ENCODE data around the gene SNRPF.
A peak's percentile ranks its signal among the peaks of the same experiment; 100 is the strongest.

Gene SNRPF

DNA sequence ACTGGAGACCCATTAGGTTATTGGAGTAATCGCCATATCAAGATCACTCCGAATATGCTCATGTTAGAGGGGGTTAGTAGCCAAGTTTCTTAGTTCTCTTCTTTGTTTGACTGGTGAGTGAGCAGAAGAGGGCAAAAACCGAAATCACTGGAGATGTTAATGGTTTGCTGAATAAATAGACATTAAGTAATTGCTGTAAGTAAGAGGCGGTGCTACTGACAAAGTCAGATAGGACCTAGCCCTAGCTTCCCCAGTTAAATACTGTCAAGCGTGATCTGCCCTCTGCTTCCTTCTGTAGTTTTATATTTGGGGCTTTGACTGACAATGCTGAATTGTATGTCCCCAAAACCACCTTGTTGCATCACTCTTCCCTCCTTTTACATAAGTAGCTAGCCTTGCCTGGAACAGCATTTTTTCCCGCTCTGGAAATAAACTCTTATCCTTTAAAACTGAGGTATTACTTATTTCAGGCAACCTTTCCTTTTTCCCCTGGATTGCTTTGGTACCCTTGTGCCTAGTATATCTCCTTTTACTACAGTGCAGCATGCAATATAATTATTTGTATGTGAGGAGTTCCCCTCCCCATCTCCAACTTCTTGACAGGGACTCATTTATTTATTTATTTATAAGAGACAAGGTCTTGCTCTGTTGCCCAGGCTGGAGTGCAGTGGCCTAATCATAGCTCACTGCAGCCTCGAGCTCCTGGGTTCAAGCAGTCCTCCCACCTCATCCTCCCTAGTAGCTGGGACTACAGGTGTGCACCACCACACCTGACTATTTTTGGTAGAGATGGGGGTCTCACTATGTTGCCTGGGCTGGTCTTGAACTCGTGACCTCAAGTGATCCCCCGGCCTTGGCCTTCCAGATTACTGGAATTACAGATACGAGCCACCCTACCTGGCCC lies 1.4 kb downstream of the SNRPF start:
- Histone ChIP-seq H3K9ac (ENCODE audit: low read length) (peak overlapping the region; percentile 98), H3K27ac (ENCODE audit: low read length) (no peak overlapping the region), H3K4me1 (ENCODE audit: control insufficient read depth, low read depth, low read length) (no peaks in the 10 kb centered on the region), H3K36me3 (ENCODE audit: control insufficient read depth, low read depth, low read length) (peaks cover 44% of the 10 kb centered on the region), H3K4me3 (ENCODE audit: low read length) (peak overlapping the region; percentile 75), H3K9me3 (ENCODE audit: control insufficient read depth, low read depth, low read length) (no peaks in the 10 kb centered on the region), H3K27me3 (ENCODE audit: control insufficient read depth, insufficient read depth, low read length) (no peaks in the 10 kb centered on the region)

DNA sequence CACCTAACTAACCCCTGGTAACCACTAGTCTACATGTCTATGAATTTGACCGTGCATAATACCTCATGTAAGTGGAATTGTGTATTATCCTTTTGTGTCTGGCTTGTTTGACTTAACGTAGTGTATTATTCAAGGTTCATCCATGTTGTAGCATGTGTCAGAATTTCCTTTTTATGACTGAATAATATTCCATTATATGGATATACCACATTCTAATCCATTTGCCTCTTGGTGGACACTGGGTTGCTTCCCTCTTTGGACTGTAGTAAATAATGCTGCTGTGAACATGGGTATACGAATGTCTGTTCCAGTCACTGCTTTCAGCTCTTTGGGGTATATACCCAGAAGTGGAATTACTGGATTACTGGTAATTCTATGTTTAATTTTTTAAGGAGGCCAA lies 3.3 kb downstream of the SNRPF start:
- Histone ChIP-seq H3K36me3 (ENCODE audit: control insufficient read depth, low read depth, low read length) (peaks cover 59% of the 10 kb centered on the region), H3K9me3 (ENCODE audit: control insufficient read depth, low read depth, low read length) (no peaks in the 10 kb centered on the region), H3K9ac (ENCODE audit: low read length) (no peak overlapping the region), H3K4me3 (ENCODE audit: low read length) (no peak overlapping the region), H3K4me1 (ENCODE audit: control insufficient read depth, low read depth, low read length) (no peaks in the 10 kb centered on the region), H3K27me3 (ENCODE audit: control insufficient read depth, insufficient read depth, low read length) (no peaks in the 10 kb centered on the region), H3K27ac (ENCODE audit: low read length) (no peak overlapping the region)

DNA sequence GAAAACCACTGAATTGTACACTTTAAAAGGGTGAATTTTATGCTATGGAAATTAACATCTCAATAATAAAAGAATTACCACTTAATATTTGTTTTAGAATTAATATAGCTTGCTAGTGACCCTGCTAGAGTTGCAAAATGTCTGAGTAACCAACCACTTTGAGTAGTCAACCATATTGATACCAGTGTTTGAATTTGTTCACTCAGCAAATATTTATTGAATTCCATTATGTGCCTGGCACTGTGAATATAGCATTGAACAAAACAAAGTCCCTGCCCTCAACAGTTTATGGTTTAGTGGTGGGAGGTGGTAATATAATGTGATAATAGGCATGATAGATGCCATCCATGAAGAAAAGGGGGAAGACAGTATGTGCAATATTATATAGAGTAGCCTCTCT lies 4.6 kb downstream of the SNRPF start:
- Histone ChIP-seq H3K36me3 (ENCODE audit: control insufficient read depth, low read depth, low read length) (peaks cover 67% of the 10 kb centered on the region), H3K27me3 (ENCODE audit: control insufficient read depth, insufficient read depth, low read length) (no peaks in the 10 kb centered on the region), H3K4me1 (ENCODE audit: control insufficient read depth, low read depth, low read length) (no peaks in the 10 kb centered on the region), H3K9me3 (ENCODE audit: control insufficient read depth, low read depth, low read length) (no peaks in the 10 kb centered on the region), H3K27ac (ENCODE audit: low read length) (no peak overlapping the region), H3K9ac (ENCODE audit: low read length) (no peak overlapping the region), H3K4me3 (ENCODE audit: low read length) (no peak overlapping the region)

DNA sequence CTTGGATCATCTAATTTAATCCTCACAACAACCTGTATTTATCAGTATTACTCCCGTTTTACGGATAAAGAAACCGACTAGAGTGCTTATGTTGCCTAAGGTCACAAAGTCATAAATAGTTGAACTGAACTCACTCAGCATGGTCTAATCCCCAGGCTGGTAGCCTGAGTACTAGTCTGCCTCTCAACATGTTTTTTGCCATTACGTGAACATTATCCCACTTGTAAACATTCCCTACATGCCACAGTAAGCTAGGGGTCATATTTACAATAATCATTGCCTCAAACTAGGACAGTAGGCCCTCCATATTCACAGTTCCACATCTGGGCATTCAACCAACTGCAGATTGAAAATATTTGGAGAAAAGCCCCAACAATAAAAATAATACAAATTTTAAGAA lies 12.1 kb downstream of the SNRPF start:
- Histone ChIP-seq H3K4me3 (ENCODE audit: low read length) (no peak overlapping the region), H3K27ac (ENCODE audit: low read length) (no peak overlapping the region), H3K9me3 (ENCODE audit: control insufficient read depth, low read depth, low read length) (no peaks in the 10 kb centered on the region), H3K9ac (ENCODE audit: low read length) (no peak overlapping the region), H3K4me1 (ENCODE audit: control insufficient read depth, low read depth, low read length) (peaks cover 4% of the 10 kb centered on the region), H3K36me3 (ENCODE audit: control insufficient read depth, low read depth, low read length) (peaks cover 31% of the 10 kb centered on the region), H3K27me3 (ENCODE audit: control insufficient read depth, insufficient read depth, low read length) (no peaks in the 10 kb centered on the region)

DNA sequence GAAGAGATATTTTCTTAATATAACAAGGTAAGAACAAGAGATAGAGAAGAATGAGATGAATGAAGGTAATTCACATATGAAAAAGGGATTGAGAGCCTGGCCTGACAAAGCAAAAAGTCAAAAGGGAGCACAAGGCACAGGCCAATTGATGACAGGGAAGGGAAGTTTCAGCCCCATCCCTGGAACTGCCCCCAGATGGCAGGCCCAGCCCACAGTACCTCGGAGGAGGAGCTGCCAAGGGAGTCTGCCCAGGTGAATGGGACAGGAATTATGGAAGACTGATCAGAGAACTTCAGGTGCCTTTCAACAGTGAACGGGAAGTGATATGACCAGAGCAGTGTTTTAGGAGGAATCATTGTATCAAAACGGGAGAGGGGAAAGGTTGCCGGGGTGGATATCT lies 15.7 kb downstream of the SNRPF start:
- H3K4me1 ChIP-seq (ENCODE audit: control insufficient read depth, low read depth, low read length): peaks cover 4% of the 10 kb centered on the region
- no peaks in the 10 kb centered on the region for H3K9me3 ChIP-seq (ENCODE audit: control insufficient read depth, low read depth, low read length)
- peaks cover 4% of the 10 kb centered on the region for H3K36me3 ChIP-seq (ENCODE audit: control insufficient read depth, low read depth, low read length)
- no peaks in the 10 kb centered on the region for H3K27me3 ChIP-seq (ENCODE audit: control insufficient read depth, insufficient read depth, low read length)
- no peak overlapping the region for H3K27ac ChIP-seq (ENCODE audit: low read length)
- H3K9ac ChIP-seq (ENCODE audit: low read length): no peak overlapping the region
- H3K4me3 ChIP-seq (ENCODE audit: low read length): no peak overlapping the region

DNA sequence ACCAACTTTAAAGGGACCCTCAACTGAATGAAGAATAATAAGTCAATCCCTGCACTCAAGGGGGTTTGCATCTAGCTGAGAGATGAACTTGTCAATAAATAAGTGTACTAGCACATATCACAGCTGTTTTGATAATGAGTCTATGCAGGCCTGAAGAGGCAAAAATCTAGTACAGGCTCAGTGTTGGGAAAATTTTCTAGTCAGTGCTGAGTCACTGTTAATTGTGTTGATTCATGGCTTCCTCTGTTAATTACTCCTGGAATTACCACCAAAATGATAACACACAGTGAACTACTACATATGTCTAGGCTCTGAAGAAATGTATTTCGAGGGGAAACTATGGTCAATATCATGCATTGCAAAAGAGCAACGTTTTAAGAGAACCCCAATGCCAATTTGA lies 18.9 kb downstream of the SNRPF start:
- Histone ChIP-seq H3K9ac (ENCODE audit: low read length) (no peak overlapping the region), H3K27ac (ENCODE audit: low read length) (no peak overlapping the region), H3K4me1 (ENCODE audit: control insufficient read depth, low read depth, low read length) (peaks cover 4% of the 10 kb centered on the region), H3K27me3 (ENCODE audit: control insufficient read depth, insufficient read depth, low read length) (no peaks in the 10 kb centered on the region), H3K36me3 (ENCODE audit: control insufficient read depth, low read depth, low read length) (no peaks in the 10 kb centered on the region), H3K9me3 (ENCODE audit: control insufficient read depth, low read depth, low read length) (no peaks in the 10 kb centered on the region), H3K4me3 (ENCODE audit: low read length) (no peak overlapping the region)

DNA sequence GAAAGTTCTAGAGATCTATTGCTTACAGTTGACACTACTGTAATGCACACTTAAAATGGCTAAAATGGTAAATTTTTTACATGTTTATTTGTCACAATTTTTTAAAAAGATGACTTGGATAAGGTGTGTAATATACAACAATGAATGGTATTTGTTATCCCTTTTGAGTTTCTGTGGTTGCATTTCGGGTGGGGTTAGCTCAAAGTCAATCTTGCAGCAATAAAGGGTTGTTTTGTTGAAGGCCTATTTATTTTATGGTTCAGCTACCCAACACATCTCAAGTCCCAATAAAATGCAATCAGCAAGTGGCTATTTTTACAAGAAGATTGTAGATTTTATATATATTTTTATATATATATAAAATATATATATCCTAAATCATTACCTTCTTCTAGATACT lies 22.1 kb downstream of the SNRPF start:
- no peak overlapping the region for H3K4me3 ChIP-seq (ENCODE audit: low read length)
- no peaks in the 10 kb centered on the region for H3K9me3 ChIP-seq (ENCODE audit: control insufficient read depth, low read depth, low read length)
- no peaks in the 10 kb centered on the region for H3K4me1 ChIP-seq (ENCODE audit: control insufficient read depth, low read depth, low read length)
- H3K27me3 ChIP-seq (ENCODE audit: control insufficient read depth, insufficient read depth, low read length): no peaks in the 10 kb centered on the region
- H3K27ac ChIP-seq (ENCODE audit: low read length): no peak overlapping the region
- H3K9ac ChIP-seq (ENCODE audit: low read length): no peak overlapping the region
- H3K36me3 ChIP-seq (ENCODE audit: control insufficient read depth, low read depth, low read length): no peaks in the 10 kb centered on the region

DNA sequence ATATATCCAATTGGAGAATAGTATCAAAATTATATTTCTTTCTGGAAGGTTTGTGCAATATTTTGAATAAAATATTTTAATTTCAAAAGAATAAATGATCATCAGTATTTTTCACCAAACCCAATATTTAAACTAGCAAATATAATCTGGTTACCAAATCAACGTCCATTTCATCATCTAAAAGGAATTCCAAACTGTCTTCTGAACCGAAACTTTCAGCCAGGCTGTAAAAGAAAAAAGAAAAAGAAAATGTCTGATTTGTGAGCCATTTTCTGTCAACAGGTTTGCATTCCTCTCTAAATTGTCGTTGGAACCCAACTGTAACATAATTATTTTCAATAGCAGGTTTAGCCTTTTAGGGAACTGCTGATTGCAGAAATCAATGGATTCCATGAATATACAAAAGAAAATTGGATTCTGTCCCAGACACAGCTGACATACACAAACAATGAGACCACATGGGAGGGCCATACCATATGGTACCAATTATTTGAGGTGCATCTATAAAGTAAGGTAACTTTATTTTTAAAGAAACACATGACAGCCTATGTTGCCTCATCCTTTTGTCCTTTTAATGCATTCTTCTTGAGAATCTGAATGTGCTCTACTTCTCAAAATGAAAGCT lies 22.7 kb downstream of the SNRPF start:
- H3K9me3 ChIP-seq (ENCODE audit: control insufficient read depth, low read depth, low read length): no peaks in the 10 kb centered on the region
- no peaks in the 10 kb centered on the region for H3K36me3 ChIP-seq (ENCODE audit: control insufficient read depth, low read depth, low read length)
- no peaks in the 10 kb centered on the region for H3K4me1 ChIP-seq (ENCODE audit: control insufficient read depth, low read depth, low read length)
- no peak overlapping the region for H3K27ac ChIP-seq (ENCODE audit: low read length)
- H3K4me3 ChIP-seq (ENCODE audit: low read length): no peak overlapping the region
- no peak overlapping the region for H3K9ac ChIP-seq (ENCODE audit: low read length)
- no peaks in the 10 kb centered on the region for H3K27me3 ChIP-seq (ENCODE audit: control insufficient read depth, insufficient read depth, low read length)

DNA sequence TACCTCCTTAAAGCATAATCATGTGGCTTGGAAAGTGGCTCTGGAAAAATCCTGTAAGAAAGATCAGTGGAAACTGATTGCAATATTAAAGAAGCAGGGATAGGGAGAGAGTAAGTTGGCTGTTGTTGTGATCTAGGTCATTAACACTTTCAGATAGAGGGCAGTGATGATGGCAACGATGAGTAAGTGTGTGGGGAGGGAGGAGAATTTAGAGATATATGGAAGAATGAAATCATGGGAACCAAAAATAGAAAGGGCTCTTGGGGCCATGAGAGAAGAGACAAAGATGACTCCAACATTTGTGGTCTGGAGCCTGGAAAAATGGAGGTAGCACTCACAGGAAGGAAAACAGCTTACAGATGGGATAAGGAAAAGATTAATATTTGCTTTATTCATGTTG lies 23.3 kb downstream of the SNRPF start:
- Histone ChIP-seq H3K9me3 (ENCODE audit: control insufficient read depth, low read depth, low read length) (no peaks in the 10 kb centered on the region), H3K36me3 (ENCODE audit: control insufficient read depth, low read depth, low read length) (no peaks in the 10 kb centered on the region), H3K4me3 (ENCODE audit: low read length) (no peak overlapping the region), H3K27me3 (ENCODE audit: control insufficient read depth, insufficient read depth, low read length) (no peaks in the 10 kb centered on the region), H3K4me1 (ENCODE audit: control insufficient read depth, low read depth, low read length) (no peaks in the 10 kb centered on the region), H3K27ac (ENCODE audit: low read length) (no peak overlapping the region), H3K9ac (ENCODE audit: low read length) (no peak overlapping the region)

DNA sequence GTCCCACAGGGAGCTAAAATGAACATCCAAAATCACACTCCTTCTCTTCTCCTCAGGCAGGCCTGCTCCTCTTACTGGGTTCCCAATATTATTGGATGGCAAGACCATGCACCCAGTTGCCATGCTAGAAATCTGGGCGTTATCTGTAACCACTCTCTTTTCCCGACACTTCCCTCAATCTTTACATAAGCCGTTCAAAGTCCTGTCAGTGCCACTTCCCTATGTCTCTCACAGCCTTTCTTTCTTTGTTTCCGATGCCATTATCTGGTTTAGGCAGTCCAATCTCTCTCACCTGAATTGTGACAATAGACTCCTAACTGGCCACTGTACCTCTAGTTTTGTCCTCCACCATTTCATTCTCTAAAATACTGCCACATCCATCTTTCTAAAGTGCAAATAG lies 24.1 kb downstream of the SNRPF start:
- H3K27ac ChIP-seq (ENCODE audit: low read length): no peak overlapping the region
- no peaks in the 10 kb centered on the region for H3K9me3 ChIP-seq (ENCODE audit: control insufficient read depth, low read depth, low read length)
- no peaks in the 10 kb centered on the region for H3K27me3 ChIP-seq (ENCODE audit: control insufficient read depth, insufficient read depth, low read length)
- H3K4me1 ChIP-seq (ENCODE audit: control insufficient read depth, low read depth, low read length): no peaks in the 10 kb centered on the region
- H3K9ac ChIP-seq (ENCODE audit: low read length): no peak overlapping the region
- no peaks in the 10 kb centered on the region for H3K36me3 ChIP-seq (ENCODE audit: control insufficient read depth, low read depth, low read length)
- no peak overlapping the region for H3K4me3 ChIP-seq (ENCODE audit: low read length)

DNA sequence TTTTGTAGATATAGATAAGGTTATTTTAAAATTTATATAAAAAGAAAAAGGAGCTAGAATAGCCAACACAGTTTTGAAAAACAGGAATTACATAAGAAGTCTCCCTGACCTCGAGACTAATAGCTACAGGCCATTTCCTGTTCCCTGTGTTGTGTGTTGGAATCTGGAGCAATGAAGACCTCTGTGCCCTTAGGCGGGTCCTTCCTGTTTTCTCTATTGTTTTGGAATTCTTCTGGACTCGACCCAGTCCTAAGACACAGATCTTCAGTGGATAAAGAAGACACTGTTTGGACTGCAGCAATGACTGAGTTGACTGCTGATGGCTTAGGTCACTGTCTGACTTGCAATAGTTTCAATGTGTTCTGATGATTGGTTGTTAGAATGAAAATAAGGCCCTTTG lies 26.2 kb downstream of the SNRPF start:
- Histone ChIP-seq H3K4me1 (ENCODE audit: control insufficient read depth, low read depth, low read length) (no peaks in the 10 kb centered on the region), H3K27ac (ENCODE audit: low read length) (no peak overlapping the region), H3K27me3 (ENCODE audit: control insufficient read depth, insufficient read depth, low read length) (no peaks in the 10 kb centered on the region), H3K36me3 (ENCODE audit: control insufficient read depth, low read depth, low read length) (no peaks in the 10 kb centered on the region), H3K4me3 (ENCODE audit: low read length) (no peak overlapping the region), H3K9me3 (ENCODE audit: control insufficient read depth, low read depth, low read length) (no peaks in the 10 kb centered on the region), H3K9ac (ENCODE audit: low read length) (no peak overlapping the region)

DNA sequence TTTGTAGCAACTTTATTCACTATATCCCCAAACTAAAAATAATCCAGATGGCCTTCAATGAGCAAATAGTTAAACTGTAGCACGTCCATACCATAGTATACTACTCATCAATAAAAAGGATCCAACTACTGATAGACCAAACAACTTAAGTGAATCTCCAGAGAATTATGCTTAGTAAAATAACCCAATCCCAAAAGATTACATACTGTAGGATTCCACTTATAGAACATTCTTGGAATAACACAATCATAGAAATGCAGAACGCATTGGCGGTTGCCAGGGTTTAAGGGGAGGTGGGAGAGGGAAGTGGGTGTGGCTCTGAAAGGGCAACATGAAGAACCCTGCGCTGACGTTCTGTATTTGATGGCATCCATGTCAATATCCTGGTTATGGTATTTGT lies 28.6 kb downstream of the SNRPF start:
- Histone ChIP-seq H3K9me3 (ENCODE audit: control insufficient read depth, low read depth, low read length) (no peaks in the 10 kb centered on the region), H3K4me1 (ENCODE audit: control insufficient read depth, low read depth, low read length) (no peaks in the 10 kb centered on the region), H3K9ac (ENCODE audit: low read length) (no peak overlapping the region), H3K27me3 (ENCODE audit: control insufficient read depth, insufficient read depth, low read length) (no peaks in the 10 kb centered on the region), H3K27ac (ENCODE audit: low read length) (no peak overlapping the region), H3K4me3 (ENCODE audit: low read length) (no peak overlapping the region), H3K36me3 (ENCODE audit: control insufficient read depth, low read depth, low read length) (no peaks in the 10 kb centered on the region)
